ENCODE data around the gene RRP12.

Gene RRP12

GRCh38 chr10:97384641-97385040 is 16.5 kb downstream of the RRP12 start:
- H3K9me3 ChIP-seq (ENCODE audit: control insufficient read depth, insufficient read depth, low read length) = no peaks in the 10 kb centered on the region
- no peak overlapping the region for H3K27ac ChIP-seq (ENCODE audit: low read depth, low read length)
- no peaks in the 10 kb centered on the region for H3K4me1 ChIP-seq (ENCODE audit: control insufficient read depth, insufficient read depth, low read length)
- H3K27me3 ChIP-seq (ENCODE audit: control insufficient read depth, insufficient read depth, low read length) = no peaks in the 10 kb centered on the region
- no peak overlapping the region for H3K9ac ChIP-seq (ENCODE audit: low read depth, low read length)
- H3K36me3 ChIP-seq (ENCODE audit: control insufficient read depth, insufficient read depth, low read length) = peaks cover 93% of the 10 kb centered on the region
- no peak overlapping the region for H3K4me3 ChIP-seq (ENCODE audit: low read depth, low read length)

- Histone ChIP-seq H3K4me1 (ENCODE audit: control insufficient read depth, insufficient read depth, low read length) (no peaks in the 10 kb centered on the region), H3K27ac (ENCODE audit: low read depth, low read length) (no peak overlapping the region), H3K9me3 (ENCODE audit: control insufficient read depth, insufficient read depth, low read length) (no peaks in the 10 kb centered on the region), H3K4me3 (ENCODE audit: low read depth, low read length) (no peak overlapping the region), H3K9ac (ENCODE audit: low read depth, low read length) (no peak overlapping the region), H3K36me3 (ENCODE audit: control insufficient read depth, insufficient read depth, low read length) (peaks cover 93% of the 10 kb centered on the region), H3K27me3 (ENCODE audit: control insufficient read depth, insufficient read depth, low read length) (no peaks in the 10 kb centered on the region)
Measured at GRCh38 chr10:97384156-97384555, 17.0 kb downstream of the RRP12 start.

- no peaks in the 10 kb centered on the region for H3K4me1 ChIP-seq (ENCODE audit: control insufficient read depth, insufficient read depth, low read length)
- peaks cover 92% of the 10 kb centered on the region for H3K36me3 ChIP-seq (ENCODE audit: control insufficient read depth, insufficient read depth, low read length)
- H3K27ac ChIP-seq (ENCODE audit: low read depth, low read length) = no peak overlapping the region
- H3K9me3 ChIP-seq (ENCODE audit: control insufficient read depth, insufficient read depth, low read length) = no peaks in the 10 kb centered on the region
- no peaks in the 10 kb centered on the region for H3K27me3 ChIP-seq (ENCODE audit: control insufficient read depth, insufficient read depth, low read length)
- no peak overlapping the region for H3K9ac ChIP-seq (ENCODE audit: low read depth, low read length)
- H3K4me3 ChIP-seq (ENCODE audit: low read depth, low read length) = no peak overlapping the region
Measured at GRCh38 chr10:97383159-97383558, 18.0 kb downstream of the RRP12 start.

- H3K27me3 ChIP-seq (ENCODE audit: control insufficient read depth, insufficient read depth, low read length) = no peaks in the 10 kb centered on the region
- no peak overlapping the region for H3K4me3 ChIP-seq (ENCODE audit: low read depth, low read length)
- H3K27ac ChIP-seq (ENCODE audit: low read depth, low read length) = no peak overlapping the region
- no peak overlapping the region for H3K9ac ChIP-seq (ENCODE audit: low read depth, low read length)
- no peaks in the 10 kb centered on the region for H3K4me1 ChIP-seq (ENCODE audit: control insufficient read depth, insufficient read depth, low read length)
- H3K36me3 ChIP-seq (ENCODE audit: control insufficient read depth, insufficient read depth, low read length) = peaks cover 93% of the 10 kb centered on the region
- no peaks in the 10 kb centered on the region for H3K9me3 ChIP-seq (ENCODE audit: control insufficient read depth, insufficient read depth, low read length)
Measured at GRCh38 chr10:97381626-97382025, 19.5 kb downstream of the RRP12 start.

GRCh38 chr10:97380516-97380915 is 20.6 kb downstream of the RRP12 start:
- H3K4me3 ChIP-seq (ENCODE audit: low read depth, low read length) = no peak overlapping the region
- peaks cover 91% of the 10 kb centered on the region for H3K36me3 ChIP-seq (ENCODE audit: control insufficient read depth, insufficient read depth, low read length)
- no peaks in the 10 kb centered on the region for H3K4me1 ChIP-seq (ENCODE audit: control insufficient read depth, insufficient read depth, low read length)
- no peaks in the 10 kb centered on the region for H3K27me3 ChIP-seq (ENCODE audit: control insufficient read depth, insufficient read depth, low read length)
- H3K9ac ChIP-seq (ENCODE audit: low read depth, low read length) = no peak overlapping the region
- no peaks in the 10 kb centered on the region for H3K9me3 ChIP-seq (ENCODE audit: control insufficient read depth, insufficient read depth, low read length)
- no peak overlapping the region for H3K27ac ChIP-seq (ENCODE audit: low read depth, low read length)

- no peak overlapping the region for H3K9ac ChIP-seq (ENCODE audit: low read depth, low read length)
Measured at GRCh38 chr10:97378933-97379921, 21.9 kb downstream of the RRP12 start.

GRCh38 chr10:97376413-97376812 is 24.7 kb downstream of the RRP12 start:
- peaks cover 93% of the 10 kb centered on the region for H3K36me3 ChIP-seq (ENCODE audit: control insufficient read depth, insufficient read depth, low read length)

More at GRCh38 chr10:97378933-97379921, 21.9 kb downstream of the RRP12 start:
- Histone ChIP-seq H3K4me3 (ENCODE audit: low read depth, low read length) (no peak overlapping the region), H3K4me1 (ENCODE audit: control insufficient read depth, insufficient read depth, low read length) (no peaks in the 10 kb centered on the region), H3K36me3 (ENCODE audit: control insufficient read depth, insufficient read depth, low read length) (peaks cover 91% of the 10 kb centered on the region), H3K9me3 (ENCODE audit: control insufficient read depth, insufficient read depth, low read length) (no peaks in the 10 kb centered on the region), H3K27ac (ENCODE audit: low read depth, low read length) (no peak overlapping the region), H3K27me3 (ENCODE audit: control insufficient read depth, insufficient read depth, low read length) (no peaks in the 10 kb centered on the region)

GRCh38 chr10:97373456-97373855 is 27.7 kb downstream of the RRP12 start:
- no peak overlapping the region for H3K27ac ChIP-seq (ENCODE audit: low read depth, low read length)
- H3K9me3 ChIP-seq (ENCODE audit: control insufficient read depth, insufficient read depth, low read length) = no peaks in the 10 kb centered on the region
- no peak overlapping the region for H3K9ac ChIP-seq (ENCODE audit: low read depth, low read length)
- H3K4me3 ChIP-seq (ENCODE audit: low read depth, low read length) = no peak overlapping the region
- H3K36me3 ChIP-seq (ENCODE audit: control insufficient read depth, insufficient read depth, low read length) = peaks cover 95% of the 10 kb centered on the region
- no peaks in the 10 kb centered on the region for H3K4me1 ChIP-seq (ENCODE audit: control insufficient read depth, insufficient read depth, low read length)
- no peaks in the 10 kb centered on the region for H3K27me3 ChIP-seq (ENCODE audit: control insufficient read depth, insufficient read depth, low read length)

More at GRCh38 chr10:97376413-97376812, 24.7 kb downstream of the RRP12 start:
- no peak overlapping the region for H3K27ac ChIP-seq (ENCODE audit: low read depth, low read length)
- no peaks in the 10 kb centered on the region for H3K9me3 ChIP-seq (ENCODE audit: control insufficient read depth, insufficient read depth, low read length)
- no peaks in the 10 kb centered on the region for H3K4me1 ChIP-seq (ENCODE audit: control insufficient read depth, insufficient read depth, low read length)
- no peak overlapping the region for H3K4me3 ChIP-seq (ENCODE audit: low read depth, low read length)
- H3K27me3 ChIP-seq (ENCODE audit: control insufficient read depth, insufficient read depth, low read length) = no peaks in the 10 kb centered on the region
- H3K9ac ChIP-seq (ENCODE audit: low read depth, low read length) = no peak overlapping the region

- H3K9me3 ChIP-seq (ENCODE audit: control insufficient read depth, insufficient read depth, low read length) = no peaks in the 10 kb centered on the region
- peaks cover 88% of the 10 kb centered on the region for H3K36me3 ChIP-seq (ENCODE audit: control insufficient read depth, insufficient read depth, low read length)
- H3K9ac ChIP-seq (ENCODE audit: low read depth, low read length) = no peak overlapping the region
- no peaks in the 10 kb centered on the region for H3K4me1 ChIP-seq (ENCODE audit: control insufficient read depth, insufficient read depth, low read length)
- no peak overlapping the region for H3K4me3 ChIP-seq (ENCODE audit: low read depth, low read length)
- H3K27ac ChIP-seq (ENCODE audit: low read depth, low read length) = no peak overlapping the region
- no peaks in the 10 kb centered on the region for H3K27me3 ChIP-seq (ENCODE audit: control insufficient read depth, insufficient read depth, low read length)
Measured at GRCh38 chr10:97372233-97372875, 28.8 kb downstream of the RRP12 start.

- H3K36me3 ChIP-seq (ENCODE audit: control insufficient read depth, insufficient read depth, low read length) = peaks cover 89% of the 10 kb centered on the region
- no peak overlapping the region for H3K4me3 ChIP-seq (ENCODE audit: low read depth, low read length)
- H3K27ac ChIP-seq (ENCODE audit: low read depth, low read length) = no peak overlapping the region
- H3K9ac ChIP-seq (ENCODE audit: low read depth, low read length) = no peak overlapping the region
- H3K9me3 ChIP-seq (ENCODE audit: control insufficient read depth, insufficient read depth, low read length) = no peaks in the 10 kb centered on the region
- H3K4me1 ChIP-seq (ENCODE audit: control insufficient read depth, insufficient read depth, low read length) = no peaks in the 10 kb centered on the region
- H3K27me3 ChIP-seq (ENCODE audit: control insufficient read depth, insufficient read depth, low read length) = no peaks in the 10 kb centered on the region
Measured at GRCh38 chr10:97371696-97372095, 29.4 kb downstream of the RRP12 start.

- H3K36me3 ChIP-seq (ENCODE audit: control insufficient read depth, insufficient read depth, low read length) = peaks cover 92% of the 10 kb centered on the region
Measured at GRCh38 chr10:97367126-97367649, 34.0 kb downstream of the RRP12 start.

More at GRCh38 chr10:97367126-97367649, 34.0 kb downstream of the RRP12 start:
- no peak overlapping the region for H3K4me3 ChIP-seq (ENCODE audit: low read depth, low read length)
- H3K4me1 ChIP-seq (ENCODE audit: control insufficient read depth, insufficient read depth, low read length) = no peaks in the 10 kb centered on the region
- no peak overlapping the region for H3K9ac ChIP-seq (ENCODE audit: low read depth, low read length)
- no peaks in the 10 kb centered on the region for H3K27me3 ChIP-seq (ENCODE audit: control insufficient read depth, insufficient read depth, low read length)
- no peaks in the 10 kb centered on the region for H3K9me3 ChIP-seq (ENCODE audit: control insufficient read depth, insufficient read depth, low read length)
- no peak overlapping the region for H3K27ac ChIP-seq (ENCODE audit: low read depth, low read length)
